Testis (tissue), 2 donors: ENCODE data around the gene SLC22A12.

ENCODE experiments used
- CTCF ChIP-seq, 3 experiments: fragments of 450-650 bp in 2 of 3; fragments of 200-600 bp in 1 of 3; sonication (generic) in 1 of 3; IDR thresholded peaks; one replicate each; pipeline ENCODE4 v1.5.1; 2016 to 2019; ENCODE audit warnings: antibody characterized with exemption in 3 of 3, mild to moderate bottlenecking in 2 of 3, moderate library complexity in 1 of 3
- POLR2A ChIP-seq: fragments of 450-650 bp; IDR thresholded peaks from one replicate; pipeline ENCODE4 v1.6.1; 2017; ENCODE audit warnings: antibody characterized with exemption, mild to moderate bottlenecking, moderate library complexity

- TF ChIP-seq CTCF (IDR thresholded peaks at IDR 0.05): no peak
- TF ChIP-seq POLR2A: no peak
Observed at GRCh38 chr11:64619196-64619595, 28.2 kb downstream of the SLC22A12 start.
